RWPE2 (cell line): ENCODE results near the gene ZNF628.

ENCODE experiments used
- ATAC-seq: fragments of 200-7000 bp; cut with Tn5 transposase; 3 replicates; pipeline ENCODE4 v1.9.1; 2021; ENCODE audit warnings: low read depth
- DNase-seq: peaks from one replicate; pipeline ENCODE4 v3.0.0-alpha.2; 2020; ENCODE audit warnings: low spot score
- H3K27ac ChIP-seq: fragments of 450-650 bp; 2 replicates; pipeline ENCODE4 v1.5.1; 2017; ENCODE audit warnings: mild to moderate bottlenecking; ENCODE audit not compliant: poor library complexity, severe bottlenecking
- H3K27me3 ChIP-seq: fragments of 250-450 bp; sonication (Bioruptor Pico); 2 replicates; pipeline ENCODE4 v1.5.1; 2021; ENCODE audit warnings: mild to moderate bottlenecking, moderate library complexity; ENCODE audit not compliant: insufficient read depth, poor library complexity, severe bottlenecking
- H3K36me3 ChIP-seq: fragments of 250-450 bp; sonication (Bioruptor Pico); 2 replicates; pipeline ENCODE4 v1.5.1; 2020; ENCODE audit warnings: low read depth, mild to moderate bottlenecking, moderate library complexity
- H3K4me1 ChIP-seq: fragments of 250-450 bp; sonication (Bioruptor Pico); 2 replicates; pipeline ENCODE4 v1.5.1; 2021; ENCODE audit warnings: mild to moderate bottlenecking, moderate library complexity; ENCODE audit not compliant: insufficient read depth, poor library complexity, severe bottlenecking
- H3K4me3 ChIP-seq: fragments of 250-450 bp; sonication (Bioruptor Pico); 2 replicates; pipeline ENCODE4 v1.5.1; 2021; ENCODE audit warnings: mild to moderate bottlenecking, moderate library complexity; ENCODE audit not compliant: severe bottlenecking
- H3K9me3 ChIP-seq: fragments of 250-450 bp; sonication (Bioruptor Pico); 2 replicates; pipeline ENCODE4 v1.5.1; 2021; ENCODE audit warnings: mild to moderate bottlenecking, moderate library complexity; ENCODE audit not compliant: severe bottlenecking
- CTCF ChIP-seq: fragments of 450-650 bp; IDR thresholded peaks from one replicate; pipeline ENCODE4 v1.5.1; 2017; ENCODE audit warnings: mild to moderate bottlenecking, moderate library complexity; ENCODE audit not compliant: poor library complexity, severe bottlenecking

Gene ZNF628

DNA sequence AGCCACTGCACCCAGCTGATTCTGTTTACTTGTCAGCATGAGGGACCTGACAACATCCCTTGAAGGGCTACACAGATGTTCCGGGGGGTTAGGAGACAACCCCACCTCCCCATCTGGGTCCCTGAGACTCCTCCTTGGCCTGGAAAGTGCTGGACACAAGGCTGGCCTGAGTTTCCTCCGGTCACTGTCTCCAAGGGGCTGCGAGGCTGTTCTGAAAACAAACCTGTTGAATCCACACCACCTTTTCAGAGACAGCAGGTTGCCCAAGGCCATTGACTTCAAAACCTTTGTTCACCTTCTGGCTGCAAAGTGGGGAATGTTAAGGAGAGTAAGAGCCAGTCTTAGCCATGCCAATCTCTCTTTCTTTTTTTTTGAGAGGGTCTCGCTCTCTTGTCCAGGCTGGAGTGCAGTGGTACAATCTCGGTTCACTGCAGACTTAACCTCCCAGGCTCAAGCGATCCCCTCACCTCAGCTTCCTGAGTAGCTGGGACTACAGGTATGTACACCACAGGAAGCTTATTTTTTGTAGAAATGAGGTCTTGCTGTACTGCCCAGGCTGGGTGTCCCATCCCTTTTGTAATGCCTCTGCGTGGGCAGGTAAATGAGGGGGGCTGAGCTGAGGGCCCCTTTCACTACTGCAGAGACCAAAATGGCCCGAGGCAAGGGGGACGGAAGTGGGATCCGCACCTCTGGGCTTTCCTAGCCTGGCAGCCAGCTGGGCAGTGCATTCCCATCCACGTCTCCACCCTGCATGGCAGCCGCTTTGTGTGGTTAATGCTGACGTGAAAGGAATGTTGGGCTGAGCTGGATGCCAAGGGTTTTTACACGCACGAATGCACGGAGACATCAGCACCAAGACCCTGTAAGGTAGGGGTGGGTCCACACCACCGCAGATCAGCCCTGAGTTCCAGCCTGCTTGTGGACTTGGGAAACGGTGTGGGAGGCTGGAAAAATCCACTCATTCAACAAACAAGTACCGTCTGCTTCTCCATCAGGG lies 1.9 kb upstream of the ZNF628 start:
- DNase-seq (no peak), ATAC-seq (no peak)
- Histone ChIP-seq H3K27ac (peak overlapping the region; percentile 77), H3K36me3 (no peaks in the 10 kb centered on the region), H3K27me3 (no peaks in the 10 kb centered on the region), H3K4me1 (peaks cover 9% of the 10 kb centered on the region), H3K4me3 (no peak overlapping the region), H3K9me3 (no peaks in the 10 kb centered on the region)
- TF ChIP-seq CTCF: no peak

GRCh38 chr19:55477905-55478304 lies 1.5 kb downstream of the ZNF628 start:
- no peak for TF ChIP-seq CTCF
- ATAC-seq (no peak), DNase-seq (no peak)
- no peaks in the 10 kb centered on the region for H3K36me3 ChIP-seq
- no peak overlapping the region for H3K4me3 ChIP-seq
- H3K4me1 ChIP-seq: peaks cover 9% of the 10 kb centered on the region
- H3K27ac ChIP-seq: no peak overlapping the region
- no peaks in the 10 kb centered on the region for H3K9me3 ChIP-seq
- no peaks in the 10 kb centered on the region for H3K27me3 ChIP-seq

DNA sequence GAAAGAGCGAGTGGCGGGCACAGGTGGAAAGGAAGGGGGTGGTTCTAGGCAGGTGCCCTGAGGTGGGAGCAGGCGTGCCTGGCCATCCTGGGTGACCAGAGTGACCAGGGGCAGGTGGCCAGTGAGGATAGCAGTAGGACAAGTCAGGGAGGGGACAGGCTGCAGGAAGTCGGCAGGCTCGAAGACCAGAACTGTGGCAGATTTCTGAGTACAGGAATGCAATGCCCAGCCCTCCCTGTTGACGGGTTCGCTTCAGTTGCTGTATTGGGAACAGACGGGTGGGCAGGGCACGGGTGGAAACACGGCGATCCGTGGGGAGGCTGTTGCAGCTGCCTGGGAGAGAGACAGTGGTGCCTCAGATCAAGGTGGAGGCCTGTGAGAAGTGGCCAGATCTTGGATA lies 1.9 kb downstream of the ZNF628 start:
- H3K27me3 ChIP-seq: no peaks in the 10 kb centered on the region
- no peak overlapping the region for H3K27ac ChIP-seq
- DNase-seq (no peak), ATAC-seq (no peak)
- H3K4me1 ChIP-seq: peaks cover 9% of the 10 kb centered on the region
- H3K9me3 ChIP-seq: no peaks in the 10 kb centered on the region
- no peaks in the 10 kb centered on the region for H3K36me3 ChIP-seq
- TF ChIP-seq CTCF: no peak
- no peak overlapping the region for H3K4me3 ChIP-seq

DNA sequence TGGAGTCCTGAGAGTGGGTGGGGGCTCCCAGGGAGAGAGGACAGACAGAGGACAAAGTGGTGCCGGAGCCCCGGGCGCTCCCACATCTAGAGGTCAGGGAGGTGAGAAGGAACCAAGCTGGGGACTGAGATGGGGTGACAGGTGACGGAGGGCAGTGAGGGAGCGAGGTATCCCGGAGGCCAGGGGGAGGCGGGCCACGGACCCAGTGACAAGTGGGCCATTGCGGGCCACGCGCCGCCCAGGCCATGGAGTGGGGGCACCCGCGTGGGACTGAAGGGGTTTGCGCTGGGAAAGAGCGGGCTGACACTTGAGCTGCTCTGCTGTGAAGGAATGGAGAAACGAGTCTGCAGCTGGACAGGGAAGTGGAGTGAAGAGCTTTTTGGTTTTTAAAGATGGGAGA lies 2.6 kb downstream of the ZNF628 start:
- DNase-seq (no peak), ATAC-seq (no peak)
- Histone ChIP-seq H3K27me3 (no peaks in the 10 kb centered on the region), H3K4me3 (no peak overlapping the region), H3K27ac (no peak overlapping the region), H3K9me3 (no peaks in the 10 kb centered on the region), H3K36me3 (no peaks in the 10 kb centered on the region), H3K4me1 (peaks cover 9% of the 10 kb centered on the region)
- no peak for TF ChIP-seq CTCF
